SK-N-SH treated with all-trans-retinoic acid at 6 μM for 48 hours (cell line): Measurements from ENCODE around the gene SARS2.

Experiments
- ARNTL ChIP-seq: fragments of 450-650 bp; formaldehyde crosslinking; IDR thresholded peaks from 2 replicates; pipeline ENCODE4 v1.5.0; 2020; ENCODE audit warnings: low read depth, mild to moderate bottlenecking, moderate library complexity, borderline replicate concordance
- CSDC2 ChIP-seq: fragments of 250-450 bp; sonication (Bioruptor Pico); IDR thresholded peaks from 2 replicates; pipeline ENCODE4 v1.5.0; 2020; ENCODE audit warnings: mild to moderate bottlenecking, moderate library complexity
- ESRRG ChIP-seq: fragments of 250-450 bp; sonication (Bioruptor Pico); IDR thresholded peaks from 2 replicates; pipeline ENCODE4 v1.6.1; 2021; ENCODE audit warnings: mild to moderate bottlenecking
- GLIS3 ChIP-seq: fragments of 250-450 bp; sonication (Bioruptor Pico); IDR thresholded peaks from 2 replicates; pipeline ENCODE4 v1.5.0; 2020; ENCODE audit warnings: mild to moderate bottlenecking, moderate library complexity
- RARB ChIP-seq: fragments of 250-450 bp; sonication (Bioruptor Pico); IDR thresholded peaks from 2 replicates; pipeline ENCODE4 v1.8.0; 2021; ENCODE audit warnings: mild to moderate bottlenecking, moderate library complexity
- SNAI2 ChIP-seq: fragments of 250-450 bp; sonication (Bioruptor Pico); IDR thresholded peaks from 2 replicates; pipeline ENCODE4 v1.5.0; 2020; ENCODE audit warnings: mild to moderate bottlenecking, moderate library complexity
- TOX ChIP-seq: fragments of 250-450 bp; sonication (Bioruptor Pico); IDR thresholded peaks from 2 replicates; pipeline ENCODE4 v1.8.0; 2021; ENCODE audit warnings: mild to moderate bottlenecking, moderate library complexity, borderline replicate concordance
- ZFP30 ChIP-seq: fragments of 450-650 bp; formaldehyde crosslinking; IDR thresholded peaks from 2 replicates; pipeline ENCODE4 v1.5.0; 2022; ENCODE audit warnings: mild to moderate bottlenecking, moderate library complexity
- ZNF565 ChIP-seq: fragments of 450-650 bp; formaldehyde crosslinking; conservative IDR thresholded peaks from 2 replicates; pipeline ENCODE4 v1.5.0; 2020; ENCODE audit warnings: low read depth, mild to moderate bottlenecking, moderate library complexity
- TF ChIP-seq, protein P1 (sequence below): fragments of 250-450 bp; sonication (Bioruptor Pico); IDR thresholded peaks from 2 replicates; pipeline ENCODE4 v1.5.1; 2021; ENCODE audit warnings: mild to moderate bottlenecking, moderate library complexity
- TF ChIP-seq, protein P2 (sequence below): fragments of 250-450 bp; sonication (Bioruptor Pico); IDR thresholded peaks from 2 replicates; pipeline ENCODE4 v1.5.1; 2020; ENCODE audit warnings: low read depth, mild to moderate bottlenecking, moderate library complexity
- TF ChIP-seq, protein P3 (sequence below): fragments of 250-450 bp; sonication (Bioruptor Pico); IDR thresholded peaks from 2 replicates; pipeline ENCODE4 v1.5.0; 2020; ENCODE audit warnings: mild to moderate bottlenecking, moderate library complexity

DNA sequence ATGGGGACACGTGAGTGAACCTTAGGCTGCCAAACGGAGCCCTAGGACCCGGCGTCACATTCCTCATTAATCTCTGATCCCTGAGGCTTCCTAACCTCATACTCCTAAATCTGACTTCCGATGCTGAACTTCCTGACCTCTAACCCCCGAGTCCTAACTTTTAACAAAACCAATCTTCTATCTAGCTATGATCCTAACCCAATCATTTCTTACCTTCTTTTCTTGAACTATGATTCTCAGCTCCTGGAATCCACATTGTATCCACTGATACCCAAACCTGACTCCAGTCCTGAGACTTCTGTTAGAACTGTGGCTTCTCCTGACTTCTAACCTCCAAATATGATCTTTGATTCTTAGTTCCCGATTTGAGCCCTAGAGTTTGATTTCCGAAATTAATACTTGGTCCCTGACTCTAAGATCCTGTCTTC lies 30.3 kb downstream of the SARS2 start:
- TF ChIP-seq, protein P1, sequence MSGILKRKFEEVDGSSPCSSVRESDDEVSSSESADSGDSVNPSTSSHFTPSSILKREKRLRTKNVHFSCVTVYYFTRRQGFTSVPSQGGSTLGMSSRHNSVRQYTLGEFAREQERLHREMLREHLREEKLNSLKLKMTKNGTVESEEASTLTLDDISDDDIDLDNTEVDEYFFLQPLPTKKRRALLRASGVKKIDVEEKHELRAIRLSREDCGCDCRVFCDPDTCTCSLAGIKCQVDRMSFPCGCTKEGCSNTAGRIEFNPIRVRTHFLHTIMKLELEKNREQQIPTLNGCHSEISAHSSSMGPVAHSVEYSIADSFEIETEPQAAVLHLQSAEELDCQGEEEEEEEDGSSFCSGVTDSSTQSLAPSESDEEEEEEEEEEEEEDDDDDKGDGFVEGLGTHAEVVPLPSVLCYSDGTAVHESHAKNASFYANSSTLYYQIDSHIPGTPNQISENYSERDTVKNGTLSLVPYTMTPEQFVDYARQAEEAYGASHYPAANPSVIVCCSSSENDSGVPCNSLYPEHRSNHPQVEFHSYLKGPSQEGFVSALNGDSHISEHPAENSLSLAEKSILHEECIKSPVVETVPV (CRISPR knock-in tag): no peak
- TF ChIP-seq RARB (CRISPR knock-in tag): no peak
- TF ChIP-seq CSDC2 (CRISPR knock-in tag): no peak
- no peak for TF ChIP-seq TOX (CRISPR knock-in tag)
- no peak for TF ChIP-seq SNAI2
- no peak for TF ChIP-seq ESRRG (CRISPR knock-in tag)
- no peak for TF ChIP-seq ZNF565 (CRISPR knock-in tag)
- TF ChIP-seq ZFP30 (CRISPR knock-in tag): no peak
- no peak for TF ChIP-seq GLIS3 (CRISPR knock-in tag)
- TF ChIP-seq, protein P2, sequence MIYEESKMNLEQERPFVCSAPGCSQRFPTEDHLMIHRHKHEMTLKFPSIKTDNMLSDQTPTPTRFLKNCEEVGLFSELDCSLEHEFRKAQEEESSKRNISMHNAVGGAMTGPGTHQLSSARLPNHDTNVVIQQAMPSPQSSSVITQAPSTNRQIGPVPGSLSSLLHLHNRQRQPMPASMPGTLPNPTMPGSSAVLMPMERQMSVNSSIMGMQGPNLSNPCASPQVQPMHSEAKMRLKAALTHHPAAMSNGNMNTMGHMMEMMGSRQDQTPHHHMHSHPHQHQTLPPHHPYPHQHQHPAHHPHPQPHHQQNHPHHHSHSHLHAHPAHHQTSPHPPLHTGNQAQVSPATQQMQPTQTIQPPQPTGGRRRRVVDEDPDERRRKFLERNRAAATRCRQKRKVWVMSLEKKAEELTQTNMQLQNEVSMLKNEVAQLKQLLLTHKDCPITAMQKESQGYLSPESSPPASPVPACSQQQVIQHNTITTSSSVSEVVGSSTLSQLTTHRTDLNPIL (CRISPR knock-in tag): no peak
- TF ChIP-seq, protein P3, sequence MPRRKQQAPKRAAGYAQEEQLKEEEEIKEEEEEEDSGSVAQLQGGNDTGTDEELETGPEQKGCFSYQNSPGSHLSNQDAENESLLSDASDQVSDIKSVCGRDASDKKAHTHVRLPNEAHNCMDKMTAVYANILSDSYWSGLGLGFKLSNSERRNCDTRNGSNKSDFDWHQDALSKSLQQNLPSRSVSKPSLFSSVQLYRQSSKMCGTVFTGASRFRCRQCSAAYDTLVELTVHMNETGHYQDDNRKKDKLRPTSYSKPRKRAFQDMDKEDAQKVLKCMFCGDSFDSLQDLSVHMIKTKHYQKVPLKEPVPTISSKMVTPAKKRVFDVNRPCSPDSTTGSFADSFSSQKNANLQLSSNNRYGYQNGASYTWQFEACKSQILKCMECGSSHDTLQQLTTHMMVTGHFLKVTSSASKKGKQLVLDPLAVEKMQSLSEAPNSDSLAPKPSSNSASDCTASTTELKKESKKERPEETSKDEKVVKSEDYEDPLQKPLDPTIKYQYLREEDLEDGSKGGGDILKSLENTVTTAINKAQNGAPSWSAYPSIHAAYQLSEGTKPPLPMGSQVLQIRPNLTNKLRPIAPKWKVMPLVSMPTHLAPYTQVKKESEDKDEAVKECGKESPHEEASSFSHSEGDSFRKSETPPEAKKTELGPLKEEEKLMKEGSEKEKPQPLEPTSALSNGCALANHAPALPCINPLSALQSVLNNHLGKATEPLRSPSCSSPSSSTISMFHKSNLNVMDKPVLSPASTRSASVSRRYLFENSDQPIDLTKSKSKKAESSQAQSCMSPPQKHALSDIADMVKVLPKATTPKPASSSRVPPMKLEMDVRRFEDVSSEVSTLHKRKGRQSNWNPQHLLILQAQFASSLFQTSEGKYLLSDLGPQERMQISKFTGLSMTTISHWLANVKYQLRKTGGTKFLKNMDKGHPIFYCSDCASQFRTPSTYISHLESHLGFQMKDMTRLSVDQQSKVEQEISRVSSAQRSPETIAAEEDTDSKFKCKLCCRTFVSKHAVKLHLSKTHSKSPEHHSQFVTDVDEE: no peak
- TF ChIP-seq ARNTL (CRISPR knock-in tag): no peak
